ENCODE measurements around the gene COL4A2. TPM values are rescaled to one million over a fixed set of nuclear protein-coding genes. Genes with fewer than 3 reads are reported as not detected.

COL4A2 gene
- total RNA-seq, 1 donor from 2014 or later: 1,333 TPM

DNA sequence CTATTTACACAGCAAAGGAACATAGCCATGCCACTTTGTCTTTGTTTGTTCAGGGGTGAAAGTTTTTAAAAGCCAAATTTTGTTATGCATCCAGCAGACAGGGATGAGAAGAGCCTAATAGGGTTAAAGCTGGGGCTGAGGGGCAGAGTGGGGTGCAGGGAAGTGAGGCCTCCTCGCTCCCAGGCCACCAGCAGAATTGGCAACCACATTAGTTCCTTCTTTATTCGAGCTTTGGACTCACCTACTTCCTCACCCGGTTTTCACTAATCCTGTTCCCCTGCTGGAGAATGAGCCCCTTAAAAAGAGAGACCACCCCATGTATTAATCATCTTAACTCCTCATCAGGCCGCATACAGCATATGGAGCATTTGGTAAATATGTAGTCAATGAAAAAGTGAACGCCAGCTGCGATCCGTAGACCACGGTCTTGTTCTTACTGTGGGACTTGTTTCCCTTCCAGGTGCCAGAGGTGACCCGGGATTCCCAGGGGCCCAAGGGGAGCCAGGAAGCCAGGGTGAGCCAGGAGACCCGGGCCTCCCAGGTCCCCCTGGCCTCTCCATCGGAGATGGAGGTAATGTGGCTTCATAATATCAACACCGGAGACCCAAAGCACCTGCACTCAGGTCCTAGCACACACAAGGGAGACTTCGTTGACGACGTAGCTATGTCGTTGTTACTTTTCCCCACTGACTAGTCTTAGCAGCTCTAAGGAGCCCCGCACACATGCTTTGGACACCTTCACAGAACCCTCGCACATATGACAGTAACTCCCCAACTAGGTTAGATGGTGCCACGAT lies 142.3 kb downstream of the COL4A2 start:
- DNase-seq (ENCODE audit: low spot score): peak; percentile 59

DNA sequence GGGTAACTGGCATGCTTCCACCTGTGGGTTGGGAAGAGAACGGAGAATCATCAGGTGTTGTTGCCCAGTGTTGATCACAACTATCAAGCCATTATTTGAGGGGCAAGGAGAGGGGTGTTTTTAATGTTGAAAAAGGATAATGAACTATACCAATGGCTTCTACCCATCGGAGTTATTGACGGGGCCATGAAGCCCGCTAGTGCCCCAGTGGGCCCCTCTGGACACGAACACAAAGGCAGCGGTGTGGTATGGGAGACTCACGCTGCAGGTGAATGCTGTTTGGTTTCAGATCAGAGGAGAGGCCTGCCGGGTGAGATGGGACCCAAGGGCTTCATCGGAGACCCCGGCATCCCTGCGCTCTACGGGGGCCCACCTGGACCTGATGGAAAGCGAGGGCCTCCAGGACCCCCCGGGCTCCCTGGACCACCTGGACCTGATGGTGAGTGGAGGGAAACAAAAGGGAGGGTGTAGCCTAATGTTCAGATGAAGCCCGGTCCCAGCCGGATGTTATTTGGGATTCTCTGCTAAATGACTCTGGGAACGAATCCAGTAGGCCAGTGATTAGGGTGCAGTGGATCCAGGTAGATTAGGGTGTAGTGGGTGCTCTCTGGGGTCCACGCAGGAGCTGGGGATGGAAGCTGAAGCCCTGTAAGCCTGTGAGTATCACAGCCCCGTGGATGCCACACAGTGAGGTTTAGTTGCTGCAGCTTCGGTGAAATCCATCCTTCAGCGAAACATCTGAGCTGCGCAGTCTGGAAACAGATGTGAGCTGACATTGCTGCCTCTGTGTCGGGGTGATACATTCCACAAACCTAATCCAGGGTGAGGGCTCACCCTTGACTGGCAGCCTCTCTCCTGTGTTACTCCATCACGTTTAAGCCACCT lies 143.2 kb downstream of the COL4A2 start:
- DNase-seq (ENCODE audit: low spot score): peak; percentile 67

DNA sequence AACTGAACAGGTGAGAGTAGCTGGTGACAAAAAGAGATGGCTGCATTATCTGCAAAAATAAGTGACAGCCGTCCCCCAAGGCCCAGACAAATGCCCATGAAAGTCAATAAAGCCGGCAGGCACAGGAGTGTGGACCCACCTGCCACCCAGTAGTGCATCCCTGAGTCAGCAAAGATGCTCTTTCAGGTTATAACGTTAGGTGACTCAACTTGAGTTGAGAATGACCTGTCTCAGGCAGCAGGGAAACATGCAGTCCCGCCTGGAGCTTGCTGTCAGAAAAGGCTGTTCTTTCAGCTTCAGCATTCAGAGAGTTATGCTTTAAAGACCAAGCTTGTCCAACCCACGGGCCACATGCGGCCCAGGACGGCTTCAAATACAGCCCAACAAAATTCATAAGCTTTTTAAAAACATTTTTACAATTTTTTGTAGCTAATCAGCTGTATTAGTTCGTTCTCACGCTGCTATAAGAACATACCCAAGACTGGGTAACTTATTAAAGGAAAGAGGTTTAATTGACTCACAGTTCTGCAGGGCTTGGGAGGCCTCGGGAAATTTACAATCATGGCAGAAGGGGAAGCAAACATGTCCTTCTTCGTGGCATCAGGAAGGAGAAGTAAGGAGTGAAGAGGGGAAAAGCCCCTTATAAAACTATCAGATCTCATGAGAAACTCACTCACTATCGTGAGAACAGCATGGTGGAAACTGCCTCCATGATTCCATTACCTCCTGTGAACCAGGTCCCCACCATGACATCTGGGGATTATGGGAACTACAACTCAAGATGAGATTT lies 144.1 kb downstream of the COL4A2 start:
- DNase-seq (ENCODE audit: low spot score): peak; percentile 41

DNA sequence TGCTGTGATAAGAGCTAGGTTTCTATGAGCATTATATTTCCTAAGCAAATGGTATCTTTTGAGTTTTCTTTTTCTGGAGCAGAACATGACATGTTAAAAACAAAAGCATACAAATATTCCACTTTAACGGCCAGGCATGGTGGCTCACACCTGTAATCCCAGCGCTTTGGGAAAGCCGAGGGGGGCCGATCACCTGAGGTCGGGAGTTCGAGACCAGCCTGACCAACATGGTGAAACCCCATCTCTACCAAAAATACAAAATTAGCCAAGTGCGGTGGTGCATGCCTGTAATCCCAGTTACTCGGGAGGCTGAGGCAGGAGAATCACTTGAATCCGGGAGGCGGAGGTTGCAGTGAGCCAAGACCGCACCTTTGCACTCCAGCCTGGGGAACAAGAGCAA lies 146.0 kb downstream of the COL4A2 start:
- peak; percentile 57 for DNase-seq (ENCODE audit: low spot score)

- no peak for DNase-seq (ENCODE audit: low spot score)
Measured at GRCh38 chr13:110453797-110454196, 146.7 kb downstream of the COL4A2 start.

- DNase-seq (ENCODE audit: low spot score): no peak
Measured at GRCh38 chr13:110454227-110454859, 147.3 kb downstream of the COL4A2 start.

DNA sequence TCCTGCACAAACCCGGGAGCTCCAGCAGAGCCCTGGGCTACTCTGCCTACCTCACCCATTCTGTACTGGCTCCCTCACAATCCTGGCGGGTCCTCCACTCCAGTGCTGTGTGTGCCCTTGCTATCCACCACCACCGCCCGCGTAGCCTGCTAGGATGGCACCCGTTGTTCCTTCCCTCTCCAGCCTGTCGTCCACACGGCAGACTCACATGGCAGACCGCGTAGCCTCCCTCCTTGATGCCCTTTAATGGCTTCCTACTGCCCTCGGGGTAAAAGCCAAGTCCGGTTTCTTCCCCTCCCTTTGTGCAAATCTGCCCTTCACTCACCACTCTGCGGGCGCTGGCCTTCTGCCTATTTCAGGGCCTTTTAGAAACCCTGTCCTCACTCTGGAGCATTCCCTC lies 147.9 kb downstream of the COL4A2 start:
- no peak for DNase-seq (ENCODE audit: low spot score)

- DNase-seq (ENCODE audit: low spot score): no peak
Measured at GRCh38 chr13:110455444-110455843, 148.4 kb downstream of the COL4A2 start.

- DNase-seq (ENCODE audit: low spot score): no peak
Measured at GRCh38 chr13:110455941-110456340, 148.9 kb downstream of the COL4A2 start.

DNA sequence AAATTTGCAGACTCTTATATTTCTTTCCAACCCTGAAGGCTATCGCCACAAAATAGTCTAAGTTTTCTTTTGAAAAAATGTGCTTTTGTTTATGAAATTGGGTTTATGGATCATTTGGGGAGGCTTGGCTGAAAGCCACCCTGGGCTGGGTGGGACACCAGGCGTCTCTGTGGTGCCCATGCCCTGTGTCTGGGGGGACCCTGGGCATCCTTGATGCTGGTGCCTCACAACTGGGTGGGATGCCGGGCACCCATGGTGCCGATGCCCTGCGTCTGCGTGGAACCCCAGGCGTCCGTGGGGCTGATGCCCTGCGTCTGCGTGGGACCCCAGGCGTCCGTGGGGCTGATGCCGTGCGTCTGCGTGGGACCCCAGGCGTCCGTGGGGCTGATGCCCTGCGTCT lies 149.5 kb downstream of the COL4A2 start:
- DNase-seq (ENCODE audit: low spot score): no peak

- DNase-seq (ENCODE audit: low spot score): no peak
Measured at GRCh38 chr13:110457361-110457760, 150.3 kb downstream of the COL4A2 start.

DNA sequence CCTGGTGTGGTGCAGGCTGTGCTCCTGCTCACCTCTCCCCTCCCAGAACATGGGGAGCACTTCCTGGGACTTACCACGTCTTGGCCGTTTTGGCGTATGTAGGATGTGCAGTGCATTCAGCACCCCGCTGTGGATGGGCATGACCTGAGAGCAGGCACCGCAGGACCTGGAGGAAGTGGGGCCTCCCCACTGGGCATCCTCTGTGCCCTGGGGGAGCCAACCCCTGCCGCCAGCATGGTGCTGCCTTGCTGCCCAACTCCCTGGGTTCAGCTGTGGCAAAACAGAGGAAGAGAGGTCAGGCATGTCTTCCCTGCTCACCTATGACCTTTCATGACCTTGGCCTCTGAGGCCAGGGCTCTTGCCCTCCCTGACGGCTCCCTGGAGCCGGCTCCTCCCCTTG lies 150.9 kb downstream of the COL4A2 start:
- no peak for DNase-seq (ENCODE audit: low spot score)

DNA sequence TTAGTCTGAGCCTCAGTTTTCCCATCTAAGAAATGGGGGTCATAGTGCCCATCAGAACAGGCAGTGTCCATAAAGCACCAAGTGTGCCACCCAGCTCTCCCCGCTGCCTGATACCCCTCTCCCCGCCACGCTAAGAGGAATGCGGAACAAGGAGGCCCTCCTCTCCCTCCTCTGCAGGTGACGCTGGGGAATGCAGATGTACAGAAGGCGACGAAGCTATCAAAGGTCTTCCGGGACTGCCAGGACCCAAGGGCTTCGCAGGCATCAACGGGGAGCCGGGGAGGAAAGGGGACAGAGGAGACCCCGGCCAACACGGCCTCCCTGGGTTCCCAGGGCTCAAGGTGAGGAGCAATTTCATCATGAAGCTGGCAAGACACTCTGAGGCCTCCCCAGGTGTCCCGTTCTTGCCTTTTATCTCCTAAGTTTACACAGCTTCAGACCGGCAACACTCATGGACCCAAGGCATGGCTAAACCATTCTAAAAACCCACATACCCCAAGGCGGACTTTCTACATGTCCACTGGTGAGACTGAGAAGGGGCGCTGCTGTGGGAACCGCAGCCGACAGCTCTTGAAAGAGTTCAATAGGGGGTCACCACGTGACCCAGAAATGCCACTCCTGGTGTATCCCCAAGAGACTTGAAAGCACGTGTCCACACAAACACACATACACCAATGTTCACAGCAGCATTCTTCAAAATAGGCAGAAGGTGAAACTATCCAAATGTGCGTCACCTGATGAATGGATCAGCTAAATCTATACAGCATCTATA lies 151.7 kb downstream of the COL4A2 start:
- DNase-seq (ENCODE audit: low spot score): no peak

GRCh38 chr13:110462091-110462490 lies 155.0 kb downstream of the COL4A2 start:
- DNase-seq (ENCODE audit: low spot score): no peak

- no peak for DNase-seq (ENCODE audit: low spot score)
Measured at GRCh38 chr13:110463156-110463555, 156.1 kb downstream of the COL4A2 start.

- DNase-seq (ENCODE audit: low spot score): no peak
Measured at GRCh38 chr13:110463871-110464510, 156.9 kb downstream of the COL4A2 start.

DNA sequence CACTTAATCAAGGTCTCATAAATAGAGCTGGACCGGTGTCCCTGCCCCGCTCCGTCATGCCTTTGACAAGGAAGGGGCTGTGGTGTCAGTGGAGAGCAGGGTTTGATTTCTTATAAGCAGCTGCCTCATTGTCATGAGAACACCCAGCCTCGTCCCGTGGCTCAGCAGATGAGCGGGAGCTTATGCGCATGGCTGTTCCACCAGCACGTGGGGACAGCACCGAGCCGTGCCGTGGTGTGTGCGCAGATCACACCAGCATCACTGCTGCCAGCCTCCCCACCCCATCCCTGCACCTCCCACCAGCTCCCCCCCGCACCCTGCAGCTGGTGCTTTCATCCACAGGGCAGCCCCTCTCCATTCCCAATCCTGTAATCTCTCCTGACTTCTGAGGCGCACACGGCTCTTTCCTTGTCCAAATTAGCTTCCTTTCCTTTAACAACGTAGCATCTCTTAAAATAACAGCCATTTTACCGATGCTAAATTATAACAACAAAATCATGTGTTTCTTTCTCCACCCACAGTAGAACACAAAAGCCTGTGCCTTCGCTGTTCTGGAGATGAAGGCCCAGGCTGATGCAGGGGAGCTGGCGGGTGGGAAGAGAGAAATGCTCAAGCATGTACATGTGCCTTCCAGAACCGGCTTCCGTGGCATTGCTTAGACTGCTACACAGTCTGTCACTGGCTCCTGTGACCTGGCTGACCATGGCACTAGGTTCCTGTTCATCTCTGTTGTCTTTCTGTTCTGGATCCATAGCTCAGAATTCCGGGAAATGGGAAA lies 157.7 kb downstream of the COL4A2 start:
- no peak for DNase-seq (ENCODE audit: low spot score)

DNA sequence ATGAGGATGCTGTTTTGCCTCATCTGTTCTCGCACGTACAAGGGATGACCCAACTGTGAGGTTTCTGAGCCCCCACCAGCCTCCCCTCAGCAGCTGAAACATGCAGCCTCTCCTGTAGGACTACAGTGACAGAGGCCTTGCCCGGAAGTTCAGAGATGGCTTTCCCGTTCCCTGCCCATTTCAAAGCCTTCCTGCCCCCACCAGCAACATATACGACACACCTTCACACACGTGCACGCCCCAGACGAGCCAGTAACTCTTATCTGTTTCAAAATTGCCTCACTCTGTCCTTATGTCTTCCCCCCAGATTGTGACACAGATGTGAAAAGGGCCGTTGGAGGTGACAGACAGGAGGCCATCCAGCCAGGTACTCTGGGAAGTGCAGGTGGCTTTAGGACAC lies 158.6 kb downstream of the COL4A2 start:
- no peak for DNase-seq (ENCODE audit: low spot score)
